Measurements from ENCODE around the gene BEAN1. TPM values are rescaled to one million over a fixed set of nuclear protein-coding genes. Genes with fewer than 3 reads are reported as not detected.

BEAN1 gene
- total RNA-seq, 4 donors from 2014 or later = 0.47 to 1.0 (median 0.54) TPM; not detected in 1

GRCh38 chr16:66476328-66477027 is 49.4 kb downstream of the BEAN1 start:
- TF ChIP-seq EP300 (IDR thresholded peaks at IDR 0.05) (no peak), POLR2AphosphoS5 (IDR thresholded peaks at IDR 0.05) (no peak), POLR2A (IDR thresholded peaks at IDR 0.05) (no peak), CTCF (IDR thresholded peaks at IDR 0.05) (no peak)
- H3K27ac ChIP-seq = no peak overlapping the region
- H3K36me3 ChIP-seq = no peaks in the 10 kb centered on the region
- H3K4me3 ChIP-seq = no peak overlapping the region
- peaks cover 46% of the 10 kb centered on the region for H3K27me3 ChIP-seq
- H3K9me3 ChIP-seq = no peaks in the 10 kb centered on the region
- WGBS, 2 donors (ENCODE audit: low coverage in 1 of 2) = 35 to 77% methylated on average over 3 of the region's 8 CpGs
- no peak for ATAC-seq
- peaks cover 0 to 8% (median 0%) of the 10 kb centered on the region in 3 donors for H3K4me1 ChIP-seq

GRCh38 chr16:66477028-66477515 is 50.0 kb downstream of the BEAN1 start:
- H3K27me3 ChIP-seq = peaks cover 46% of the 10 kb centered on the region
- no peaks in the 10 kb centered on the region for H3K36me3 ChIP-seq
- H3K27ac ChIP-seq = no peak overlapping the region
- no peak for ATAC-seq
- no peak overlapping the region for H3K4me3 ChIP-seq
- whole genome bisulfite sequencing, 2 donors (ENCODE audit: low coverage in 1 of 2) = 40 to 67% methylated on average over 1 of the region's 2 CpGs
- peaks cover 0 to 8% (median 0%) of the 10 kb centered on the region in 3 donors for H3K4me1 ChIP-seq
- TF ChIP-seq POLR2AphosphoS5 (IDR thresholded peaks at IDR 0.05) (no peak), EP300 (IDR thresholded peaks at IDR 0.05) (no peak), CTCF (IDR thresholded peaks at IDR 0.05) (no peak), POLR2A (IDR thresholded peaks at IDR 0.05) (no peak)
- no peaks in the 10 kb centered on the region for H3K9me3 ChIP-seq

- Histone ChIP-seq H3K36me3 (no peaks in the 10 kb centered on the region), H3K27me3 (peaks cover 35% of the 10 kb centered on the region), H3K4me1 (peaks cover 0 to 8% (median 0%) of the 10 kb centered on the region in 3 donors), H3K27ac (no peak overlapping the region), H3K9me3 (no peaks in the 10 kb centered on the region), H3K4me3 (no peak overlapping the region)
- WGBS, 2 donors (ENCODE audit: low coverage in 1 of 2) = 8 to 37% methylated on average over 6 of the region's 10 CpGs
- TF ChIP-seq CTCF (IDR thresholded peaks at IDR 0.05) (peak in 3 of 4 experiments; percentile 65 to 77 (median 67)), EP300 (IDR thresholded peaks at IDR 0.05) (no peak), POLR2A (IDR thresholded peaks at IDR 0.05) (no peak), POLR2AphosphoS5 (IDR thresholded peaks at IDR 0.05) (no peak)
- ATAC-seq = peak; percentile 74
Measured at GRCh38 chr16:66478733-66479511, 51.8 kb downstream of the BEAN1 start.

- H3K4me3 ChIP-seq = no peak overlapping the region
- no peaks in the 10 kb centered on the region for H3K36me3 ChIP-seq
- 67% methylated on average over 1 of the region's 5 CpGs; no CpG with 5 or more reads in 1 of the 2 donors for WGBS, 2 donors (ENCODE audit: low coverage in 1 of 2)
- TF ChIP-seq CTCF (IDR thresholded peaks at IDR 0.05) = no peak
- no peak for TF ChIP-seq POLR2A (IDR thresholded peaks at IDR 0.05)
- TF ChIP-seq EP300 (IDR thresholded peaks at IDR 0.05) = no peak
- TF ChIP-seq POLR2AphosphoS5 (IDR thresholded peaks at IDR 0.05) = no peak
- H3K9me3 ChIP-seq = no peaks in the 10 kb centered on the region
- H3K4me1 ChIP-seq = peaks cover 0 to 8% (median 0%) of the 10 kb centered on the region in 3 donors
- H3K27me3 ChIP-seq = peaks cover 30% of the 10 kb centered on the region
- no peak overlapping the region for H3K27ac ChIP-seq
- no peak for ATAC-seq
Measured at GRCh38 chr16:66479661-66480264, 52.7 kb downstream of the BEAN1 start.
